GM12892 (cell line): ENCODE results near the gene TBC1D22A.

Experiments used
- POLR2A ChIP-seq: IDR thresholded peaks from 2 replicates; pipeline ENCODE4 v1.6.1; 2011; ENCODE audit warnings: low read depth, low read length, control low read depth
- POLR2AphosphoS5 ChIP-seq: IDR thresholded peaks from 2 replicates; pipeline ENCODE4 v1.6.1; 2011; ENCODE audit warnings: low read depth, low read length, control low read depth
- TAF1 ChIP-seq: IDR thresholded peaks from 2 replicates; pipeline ENCODE4 v1.6.1; 2011; ENCODE audit warnings: low read depth, mild to moderate bottlenecking, control low read depth, low read length, borderline replicate concordance

DNA sequence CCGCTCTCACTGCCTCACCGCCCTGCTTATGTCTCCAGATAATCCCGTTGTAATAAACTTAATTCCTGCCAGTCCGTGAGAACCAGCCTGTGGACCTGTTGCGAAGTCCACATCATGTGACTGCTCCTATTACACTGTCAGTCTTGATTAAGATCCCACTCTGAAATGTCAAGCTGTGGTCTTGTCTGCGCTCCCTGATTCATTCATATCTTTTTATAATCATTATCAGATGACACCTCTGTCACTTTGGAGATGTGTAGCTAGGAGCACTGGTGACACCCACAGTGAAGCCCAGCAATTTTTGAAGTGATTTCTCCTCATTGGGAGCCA is 377.3 kb downstream of the TBC1D22A start:
- TF ChIP-seq POLR2AphosphoS5 (no peak), POLR2A (no peak), TAF1 (no peak)
